Stimulated activated CD8-positive, alpha-beta memory T cell treated with anti-CD3 and anti-CD28 coated beads, Interleukin-4, amount 100 ng/mL, for 1 hour (primary cell): ENCODE data around the gene RPL39L.
"Not testable (repeated sequence)": the region's sequence is repeated elsewhere in the genome, so short reads cannot be mapped to it uniquely, and the experiment has no call there.

ENCODE experiments used
- DNase-seq, 2 donors: peaks; one replicate each; pipeline ENCODE4 v3.0.0-alpha.2; 2020; ENCODE audit warnings: low read depth in 2 of 2, low spot score in 1 of 2

The RPL39L gene

DNA sequence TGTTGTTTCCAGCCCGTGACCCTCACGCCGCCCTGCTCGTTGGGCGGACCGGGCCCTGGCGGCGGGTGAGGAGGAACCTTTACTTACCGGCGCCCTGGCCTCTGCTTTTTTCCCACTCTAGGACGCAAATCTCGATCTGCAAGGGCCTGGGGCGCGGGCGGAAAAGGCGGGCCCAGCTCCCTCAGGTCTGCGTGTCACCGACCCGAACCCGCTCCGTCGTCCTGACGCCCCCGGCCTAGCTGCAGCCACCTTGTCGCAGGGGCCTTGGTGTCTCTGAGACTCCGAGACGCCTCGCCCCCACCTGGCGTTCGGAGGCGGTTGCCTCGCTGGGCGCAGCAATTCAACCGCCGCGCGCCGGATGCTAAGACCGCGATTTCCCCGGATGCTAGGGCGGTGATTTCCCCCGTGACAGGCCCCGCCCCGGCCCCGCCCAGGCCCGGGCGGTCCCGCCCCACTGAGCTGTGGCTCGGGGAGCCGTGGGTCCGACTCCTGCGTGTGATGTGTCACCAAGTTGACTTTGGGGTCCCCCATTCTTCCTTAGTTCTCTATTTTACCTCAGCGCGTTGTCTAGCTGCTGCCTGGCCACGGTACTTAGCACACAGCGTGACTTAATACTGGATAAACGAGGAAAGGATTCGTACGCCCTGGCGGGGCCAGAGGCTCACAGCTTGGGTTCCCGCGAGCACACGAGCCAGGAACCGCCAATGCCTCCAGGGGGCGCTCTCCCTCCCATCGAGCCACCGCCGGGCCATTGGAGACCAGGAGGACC is at the start of gene RPL39L:
Gene RPL39L (minus strand): TSS at position 371 of the 769 bp plus-strand sequence. CDS start 18,196 bp downstream, outside the sequence.
- peak; percentile 79 to 87 for DNase-seq

DNA sequence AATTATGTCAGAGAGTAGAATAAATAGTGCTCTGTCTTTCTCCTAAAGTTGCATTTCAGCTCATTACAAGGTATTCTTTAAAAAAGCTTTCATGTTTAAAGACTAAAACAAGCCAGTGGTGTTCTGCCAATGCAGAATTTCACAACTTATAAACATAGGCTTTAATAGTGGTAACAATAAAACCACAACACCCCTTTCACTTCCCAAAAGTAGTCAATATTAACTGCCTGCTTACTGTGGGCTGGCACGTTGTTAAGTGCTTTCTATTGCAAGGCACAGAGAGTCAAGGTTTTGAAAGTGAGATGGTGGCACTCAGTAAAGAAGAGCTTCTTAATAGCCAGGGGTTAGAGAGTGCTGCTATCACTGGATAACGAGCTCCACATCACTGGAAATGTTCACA is 49.6 kb upstream of the RPL39L start:
- DNase-seq, result no peak

DNA sequence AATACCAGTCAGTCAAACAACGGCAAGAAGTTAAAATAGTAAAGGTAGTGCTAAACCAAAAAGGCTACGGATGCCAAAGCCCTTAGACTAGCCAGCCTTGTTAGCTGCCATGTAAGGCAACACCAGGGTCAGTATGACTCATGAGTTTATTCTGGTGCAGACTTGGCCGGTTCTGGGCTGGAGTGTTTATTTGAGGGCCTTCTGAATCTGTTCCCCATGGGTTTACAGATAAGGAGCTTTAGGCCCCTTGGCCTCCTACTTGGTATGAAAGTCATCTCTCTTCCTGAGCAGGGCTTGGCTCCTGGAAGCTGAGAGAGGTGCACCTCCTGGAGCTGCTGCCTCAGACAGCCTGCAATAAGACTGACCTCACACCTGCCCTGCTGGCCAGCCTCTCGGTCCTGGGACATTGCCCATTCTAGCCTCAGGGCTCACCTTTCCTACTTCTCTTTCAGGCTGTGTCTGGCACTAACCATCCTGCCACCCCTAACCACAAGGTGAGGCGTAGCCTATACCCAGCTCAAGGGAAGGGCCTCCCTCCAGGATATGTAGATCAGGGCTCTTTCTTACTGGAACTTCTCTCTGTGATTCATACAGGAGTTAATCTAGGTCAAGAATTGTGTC is 47.6 kb upstream of the RPL39L start:
- DNase-seq, result no peak

GRCh38 chr3:187186375-187186774 is 47.1 kb upstream of the RPL39L start:
- no peak for DNase-seq

DNA sequence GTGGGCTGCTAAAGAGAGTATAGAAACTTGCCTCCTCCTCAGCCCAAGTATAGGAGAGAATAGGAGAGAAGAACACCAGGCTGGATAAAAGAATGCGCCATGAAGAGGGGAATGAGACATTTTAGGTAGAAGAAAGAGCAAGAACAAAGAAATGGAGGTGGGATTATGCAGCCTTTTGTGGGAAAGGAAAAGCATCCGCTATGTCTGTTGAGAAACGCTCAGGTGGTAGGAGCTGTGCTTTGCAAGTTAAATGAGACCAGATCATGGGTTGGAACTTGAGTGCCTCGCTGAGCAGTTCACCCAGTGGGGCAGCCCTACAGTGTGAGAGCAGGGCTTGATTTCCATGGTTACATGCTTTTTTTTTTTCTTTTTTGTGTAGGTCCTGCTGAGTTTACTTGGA is 46.5 kb upstream of the RPL39L start:
- DNase-seq, result no peak

GRCh38 chr3:187183903-187184302 is 44.6 kb upstream of the RPL39L start:
- DNase-seq, result no peak

- no peak for DNase-seq
These were observed 44.0 kb upstream of the RPL39L start for GRCh38 chr3:187183210-187183862.

DNA sequence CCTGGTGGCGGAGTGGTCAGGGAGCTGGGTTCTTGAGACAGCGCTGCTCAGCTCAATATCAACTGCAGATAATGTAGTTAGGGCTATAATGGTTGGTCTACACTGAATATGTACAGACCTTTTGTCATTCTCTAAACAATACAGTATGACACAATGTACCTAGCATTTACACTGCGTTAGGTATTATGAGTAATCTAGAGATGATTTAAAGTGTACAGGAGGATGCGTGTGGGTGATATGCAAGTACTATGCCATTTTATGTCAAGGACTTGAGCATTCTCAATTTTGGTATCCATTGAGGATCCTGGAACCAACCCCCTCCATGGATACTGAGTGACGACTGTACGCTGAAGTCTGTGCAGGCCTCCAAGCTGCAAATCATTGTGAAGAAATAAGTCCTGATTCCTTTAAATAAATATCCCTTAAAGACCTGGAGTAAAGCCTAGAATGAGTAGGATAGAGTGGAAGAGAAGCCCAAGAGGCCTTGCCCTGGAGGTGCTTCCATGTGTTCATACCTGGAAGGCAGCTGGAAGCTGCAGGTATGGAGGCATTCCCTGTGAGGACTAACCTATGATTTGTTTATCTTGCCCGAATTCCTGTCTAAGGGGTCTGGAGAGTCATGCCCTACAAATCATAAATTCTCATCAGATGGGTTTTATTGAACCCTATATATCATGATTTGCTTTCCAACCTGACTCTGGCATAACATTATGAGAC is 42.3 kb upstream of the RPL39L start:
- no peak for DNase-seq

DNA sequence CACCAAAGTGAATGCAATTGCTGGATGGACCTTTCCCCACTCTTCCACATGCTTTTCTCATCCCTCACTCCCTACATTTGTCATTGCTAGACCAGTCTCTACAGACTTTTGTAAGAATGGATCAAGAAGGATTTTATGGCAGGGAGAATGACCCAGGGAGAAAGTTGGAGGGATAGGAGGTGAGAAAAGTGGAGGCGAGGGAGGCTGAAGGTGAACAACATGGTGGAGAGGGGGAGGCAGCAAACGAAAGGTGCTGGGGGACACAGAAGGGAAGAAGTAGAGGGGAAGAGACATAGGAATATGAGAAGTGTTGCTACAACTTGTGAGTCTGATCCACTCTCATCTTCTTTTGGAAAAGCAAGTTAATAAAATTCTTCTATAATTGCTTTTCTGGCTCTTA is 33.6 kb upstream of the RPL39L start:
- DNase-seq, result no peak

DNA sequence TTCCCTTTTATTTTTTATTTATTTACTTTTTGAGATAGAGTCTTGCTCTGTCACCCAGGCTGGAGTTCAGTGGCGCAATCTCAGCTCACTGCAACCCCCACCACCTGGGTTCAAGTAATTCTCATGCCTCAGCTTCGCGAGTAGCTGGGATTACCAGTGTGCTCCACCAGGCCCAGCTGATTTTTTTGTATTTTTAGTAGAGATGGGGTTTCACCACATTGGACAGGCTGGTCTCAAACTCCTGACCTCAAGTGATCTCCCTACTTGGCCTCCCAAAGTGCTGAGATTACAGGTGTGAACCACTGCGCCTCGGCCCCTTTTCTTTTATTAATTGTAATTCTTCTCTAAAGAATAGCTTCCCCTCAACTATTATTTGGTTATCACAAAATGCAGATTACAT is 31.6 kb upstream of the RPL39L start:
- DNase-seq, result not testable (repeated sequence)

- DNase-seq, result no peak
These were observed 30.1 kb upstream of the RPL39L start for GRCh38 chr3:187169231-187169960.

GRCh38 chr3:187167777-187168176 is 28.5 kb upstream of the RPL39L start:
- no peak for DNase-seq

DNA sequence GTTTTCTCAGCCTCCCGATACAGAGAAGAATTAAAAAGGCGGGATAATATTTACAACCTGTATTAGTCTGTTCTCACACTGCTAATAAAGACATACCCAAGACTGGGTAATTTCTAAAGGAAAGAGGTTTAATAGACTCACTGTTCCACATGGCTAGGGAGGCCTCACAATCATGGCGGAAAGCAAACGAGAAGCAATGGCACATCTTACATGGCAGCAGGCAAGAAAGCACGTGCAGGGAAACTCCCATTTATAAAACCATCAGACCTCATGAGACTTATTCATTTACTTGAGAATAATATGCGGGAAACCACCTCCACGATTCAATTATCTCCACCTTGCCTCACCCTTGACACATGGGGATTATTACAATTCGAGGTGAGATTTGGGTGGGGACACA is 27.5 kb upstream of the RPL39L start:
- no peak for DNase-seq

DNA sequence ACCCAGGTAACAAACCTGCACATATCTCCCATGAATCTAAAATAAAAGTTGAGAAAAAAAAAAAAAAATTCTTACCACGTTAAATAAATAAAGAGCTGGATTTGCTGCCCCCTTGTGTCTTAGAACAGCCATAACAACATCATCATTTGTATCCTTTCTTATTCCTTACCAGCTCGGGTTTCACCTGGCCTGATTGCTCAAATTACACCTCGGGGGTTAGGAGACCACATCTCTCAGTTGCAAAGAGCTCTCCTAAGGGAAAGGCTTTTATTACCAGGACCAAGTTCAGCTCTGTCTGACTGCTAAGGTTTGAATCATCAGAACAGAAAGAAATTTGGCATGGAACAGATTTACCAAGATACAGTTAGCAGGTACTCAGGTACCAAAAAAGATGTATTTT is 25.8 kb upstream of the RPL39L start:
- DNase-seq, result no peak

- no peak for DNase-seq
These were observed 23.1 kb upstream of the RPL39L start for GRCh38 chr3:187162265-187162953.

GRCh38 chr3:187161556-187161955 is 22.3 kb upstream of the RPL39L start:
- DNase-seq, result no peak

GRCh38 chr3:187150599-187150998 is 11.3 kb upstream of the RPL39L start:
- DNase-seq, result peak; percentile 31 to 42

GRCh38 chr3:187150186-187150585 is 10.9 kb upstream of the RPL39L start:
- no peak for DNase-seq

DNA sequence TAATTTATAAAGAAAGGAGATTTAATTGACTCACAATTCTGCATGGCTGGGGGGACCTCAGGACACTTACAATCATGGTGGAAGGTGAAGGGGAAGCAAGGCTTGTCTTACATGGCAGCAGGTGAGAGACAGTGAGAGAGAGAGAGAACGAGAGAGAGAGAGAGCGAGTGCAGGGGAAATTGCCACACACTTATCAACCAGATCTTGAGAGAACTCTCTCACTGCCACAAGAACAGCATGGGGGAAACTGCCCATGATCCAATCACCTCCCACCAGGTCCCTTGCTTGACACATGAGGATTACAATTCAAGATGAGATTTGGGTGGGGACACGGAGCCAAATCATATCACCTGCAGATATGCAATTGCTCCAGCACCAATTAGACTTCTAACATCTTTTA is 7.1 kb upstream of the RPL39L start:
- DNase-seq, result no peak

- no peak for DNase-seq
These were observed 6.0 kb upstream of the RPL39L start for GRCh38 chr3:187145149-187145895.
